ENCODE measurements around the gene TRPM2.
"Not testable (repeated sequence)": the region's sequence is repeated elsewhere in the genome, so short reads cannot be mapped to it uniquely, and the experiment has no call there.

The TRPM2 gene

DNA sequence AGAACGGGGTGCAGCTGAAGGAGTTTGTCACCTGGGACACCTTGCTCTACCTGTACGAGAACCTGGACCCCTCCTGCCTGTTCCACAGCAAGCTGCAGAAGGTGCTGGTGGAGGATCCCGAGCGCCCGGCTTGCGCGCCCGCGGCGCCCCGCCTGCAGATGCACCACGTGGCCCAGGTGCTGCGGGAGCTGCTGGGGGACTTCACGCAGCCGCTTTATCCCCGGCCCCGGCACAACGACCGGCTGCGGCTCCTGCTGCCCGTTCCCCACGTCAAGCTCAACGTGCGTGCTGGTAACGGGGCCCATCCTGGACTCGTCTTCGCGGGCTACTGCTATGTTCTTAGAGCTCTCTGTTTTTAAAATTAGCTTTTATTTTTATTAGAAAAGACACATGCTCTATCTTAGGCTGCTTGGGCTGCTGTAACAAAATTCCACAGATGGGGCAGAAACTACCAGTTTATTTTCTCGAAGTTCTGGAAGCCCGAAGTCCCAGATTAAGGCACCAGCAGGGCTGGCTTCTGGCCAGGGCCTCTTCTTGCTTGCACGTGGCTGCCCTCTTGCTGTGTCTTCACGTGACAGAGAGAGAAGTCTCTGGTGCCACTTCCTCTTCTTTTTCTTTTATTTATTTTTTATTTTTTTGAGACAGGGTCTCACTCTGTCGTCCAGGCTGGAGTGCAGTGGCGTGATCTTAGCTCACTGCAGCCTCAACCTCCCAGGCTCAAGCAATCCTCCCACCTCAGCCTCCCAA is 38.1 kb downstream of the TRPM2 start:
- H3K9me3 ChIP-seq (ENCODE audit: control insufficient read depth, low read length): peaks cover 5% of the 10 kb centered on the region
- no peak overlapping the region for H3K4me3 ChIP-seq (ENCODE audit: low read length)
- no peak overlapping the region for H3K9ac ChIP-seq (ENCODE audit: low read length)
- no peaks in the 10 kb centered on the region for H3K36me3 ChIP-seq (ENCODE audit: control insufficient read depth, insufficient read depth, low read length)
- H3K4me1 ChIP-seq (ENCODE audit: control insufficient read depth, insufficient read depth, low read length): peaks cover 16% of the 10 kb centered on the region
- no peaks in the 10 kb centered on the region for H3K27me3 ChIP-seq (ENCODE audit: control insufficient read depth, insufficient read depth, low read length)

DNA sequence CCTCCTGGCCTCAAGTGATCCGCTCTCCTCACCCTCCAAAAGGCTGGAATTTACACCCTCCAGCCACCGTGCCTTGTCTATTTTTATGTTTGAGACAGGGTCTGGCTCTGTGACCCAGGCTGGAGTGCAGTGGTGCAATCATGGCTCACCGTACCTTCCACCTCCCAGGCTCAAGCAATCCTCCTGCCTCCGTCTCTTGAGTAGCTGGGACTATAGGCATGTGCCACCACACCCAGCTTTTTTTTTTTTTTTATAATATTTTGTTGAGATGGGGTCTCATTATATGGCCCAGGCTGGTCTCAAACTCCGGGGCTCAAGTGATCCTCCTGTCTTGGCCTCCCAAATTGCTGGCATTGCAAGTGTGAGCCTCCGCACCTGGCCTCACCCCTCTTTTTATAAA is 38.8 kb downstream of the TRPM2 start:
- Histone ChIP-seq H3K36me3 (ENCODE audit: control insufficient read depth, insufficient read depth, low read length) (no peaks in the 10 kb centered on the region), H3K9ac (ENCODE audit: low read length) (no peak overlapping the region), H3K9me3 (ENCODE audit: control insufficient read depth, low read length) (no peaks in the 10 kb centered on the region), H3K4me1 (ENCODE audit: control insufficient read depth, insufficient read depth, low read length) (peaks cover 16% of the 10 kb centered on the region), H3K4me3 (ENCODE audit: low read length) (no peak overlapping the region), H3K27me3 (ENCODE audit: control insufficient read depth, insufficient read depth, low read length) (no peaks in the 10 kb centered on the region)

- H3K36me3 ChIP-seq (ENCODE audit: control insufficient read depth, insufficient read depth, low read length): no peaks in the 10 kb centered on the region
- peaks cover 16% of the 10 kb centered on the region for H3K4me1 ChIP-seq (ENCODE audit: control insufficient read depth, insufficient read depth, low read length)
- H3K9me3 ChIP-seq (ENCODE audit: control insufficient read depth, low read length): no peaks in the 10 kb centered on the region
- no peak overlapping the region for H3K9ac ChIP-seq (ENCODE audit: low read length)
- H3K27me3 ChIP-seq (ENCODE audit: control insufficient read depth, insufficient read depth, low read length): no peaks in the 10 kb centered on the region
- no peak overlapping the region for H3K4me3 ChIP-seq (ENCODE audit: low read length)
Measured at GRCh38 chr21:44392916-44393315, 39.5 kb downstream of the TRPM2 start.

- Histone ChIP-seq H3K27me3 (ENCODE audit: control insufficient read depth, insufficient read depth, low read length) (no peaks in the 10 kb centered on the region), H3K9me3 (ENCODE audit: control insufficient read depth, low read length) (no peaks in the 10 kb centered on the region), H3K4me3 (ENCODE audit: low read length) (no peak overlapping the region), H3K4me1 (ENCODE audit: control insufficient read depth, insufficient read depth, low read length) (peaks cover 16% of the 10 kb centered on the region), H3K9ac (ENCODE audit: low read length) (no peak overlapping the region), H3K36me3 (ENCODE audit: control insufficient read depth, insufficient read depth, low read length) (no peaks in the 10 kb centered on the region)
Measured at GRCh38 chr21:44394733-44395132, 41.3 kb downstream of the TRPM2 start.

GRCh38 chr21:44395260-44395659 is 41.8 kb downstream of the TRPM2 start:
- H3K9me3 ChIP-seq (ENCODE audit: control insufficient read depth, low read length): no peaks in the 10 kb centered on the region
- no peaks in the 10 kb centered on the region for H3K36me3 ChIP-seq (ENCODE audit: control insufficient read depth, insufficient read depth, low read length)
- H3K27me3 ChIP-seq (ENCODE audit: control insufficient read depth, insufficient read depth, low read length): no peaks in the 10 kb centered on the region
- peaks cover 16% of the 10 kb centered on the region for H3K4me1 ChIP-seq (ENCODE audit: control insufficient read depth, insufficient read depth, low read length)
- no peak overlapping the region for H3K9ac ChIP-seq (ENCODE audit: low read length)
- H3K4me3 ChIP-seq (ENCODE audit: low read length): no peak overlapping the region

DNA sequence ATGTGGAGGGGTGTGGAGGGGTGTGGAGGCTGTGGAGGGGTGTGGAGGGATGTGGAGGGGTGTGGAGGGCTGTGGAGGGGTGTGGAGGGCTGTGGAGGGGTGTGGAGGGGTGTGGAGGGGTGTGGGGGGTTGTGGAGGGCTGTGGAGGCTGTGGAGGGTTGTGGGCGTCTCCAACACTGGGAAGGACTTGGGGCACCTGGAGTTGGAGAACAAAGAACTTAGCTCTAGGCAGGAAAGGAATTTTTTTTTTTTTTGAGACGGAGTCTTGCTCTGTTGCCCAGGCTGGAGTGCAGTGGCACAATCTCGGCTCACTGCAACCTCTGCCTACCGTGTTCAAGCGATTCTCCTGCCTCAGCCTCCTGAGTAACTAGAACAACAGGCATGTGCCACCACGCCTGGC is 43.4 kb downstream of the TRPM2 start:
- not testable (repeated sequence) for H3K36me3 ChIP-seq (ENCODE audit: control insufficient read depth, insufficient read depth, low read length); H3K9ac ChIP-seq (ENCODE audit: low read length); H3K27me3 ChIP-seq (ENCODE audit: control insufficient read depth, insufficient read depth, low read length); H3K9me3 ChIP-seq (ENCODE audit: control insufficient read depth, low read length); H3K4me3 ChIP-seq (ENCODE audit: low read length)
- H3K4me1 ChIP-seq (ENCODE audit: control insufficient read depth, insufficient read depth, low read length): peaks cover 16% of the 10 kb centered on the region

GRCh38 chr21:44397431-44398031 is 44.1 kb downstream of the TRPM2 start:
- H3K27me3 ChIP-seq (ENCODE audit: control insufficient read depth, insufficient read depth, low read length): no peaks in the 10 kb centered on the region
- H3K36me3 ChIP-seq (ENCODE audit: control insufficient read depth, insufficient read depth, low read length): no peaks in the 10 kb centered on the region
- peaks cover 12% of the 10 kb centered on the region for H3K4me1 ChIP-seq (ENCODE audit: control insufficient read depth, insufficient read depth, low read length)
- no peaks in the 10 kb centered on the region for H3K9me3 ChIP-seq (ENCODE audit: control insufficient read depth, low read length)
- no peak overlapping the region for H3K4me3 ChIP-seq (ENCODE audit: low read length)
- no peak overlapping the region for H3K9ac ChIP-seq (ENCODE audit: low read length)

- Histone ChIP-seq H3K4me1 (ENCODE audit: control insufficient read depth, insufficient read depth, low read length) (peaks cover 8% of the 10 kb centered on the region), H3K27me3 (ENCODE audit: control insufficient read depth, insufficient read depth, low read length) (no peaks in the 10 kb centered on the region), H3K4me3 (ENCODE audit: low read length) (no peak overlapping the region), H3K9me3 (ENCODE audit: control insufficient read depth, low read length) (no peaks in the 10 kb centered on the region), H3K9ac (ENCODE audit: low read length) (no peak overlapping the region), H3K36me3 (ENCODE audit: control insufficient read depth, insufficient read depth, low read length) (no peaks in the 10 kb centered on the region)
Measured at GRCh38 chr21:44398499-44398898, 45.1 kb downstream of the TRPM2 start.

- peaks cover 8% of the 10 kb centered on the region for H3K4me1 ChIP-seq (ENCODE audit: control insufficient read depth, insufficient read depth, low read length)
- no peaks in the 10 kb centered on the region for H3K36me3 ChIP-seq (ENCODE audit: control insufficient read depth, insufficient read depth, low read length)
- no peaks in the 10 kb centered on the region for H3K27me3 ChIP-seq (ENCODE audit: control insufficient read depth, insufficient read depth, low read length)
- no peak overlapping the region for H3K9ac ChIP-seq (ENCODE audit: low read length)
- no peak overlapping the region for H3K4me3 ChIP-seq (ENCODE audit: low read length)
- no peaks in the 10 kb centered on the region for H3K9me3 ChIP-seq (ENCODE audit: control insufficient read depth, low read length)
Measured at GRCh38 chr21:44399151-44399954, 45.9 kb downstream of the TRPM2 start.

GRCh38 chr21:44399955-44400790 is 46.8 kb downstream of the TRPM2 start:
- H3K9me3 ChIP-seq (ENCODE audit: control insufficient read depth, low read length): no peaks in the 10 kb centered on the region
- no peak overlapping the region for H3K9ac ChIP-seq (ENCODE audit: low read length)
- H3K27me3 ChIP-seq (ENCODE audit: control insufficient read depth, insufficient read depth, low read length): no peaks in the 10 kb centered on the region
- peaks cover 4% of the 10 kb centered on the region for H3K4me1 ChIP-seq (ENCODE audit: control insufficient read depth, insufficient read depth, low read length)
- no peaks in the 10 kb centered on the region for H3K36me3 ChIP-seq (ENCODE audit: control insufficient read depth, insufficient read depth, low read length)
- no peak overlapping the region for H3K4me3 ChIP-seq (ENCODE audit: low read length)

GRCh38 chr21:44400791-44401385 is 47.5 kb downstream of the TRPM2 start:
- Histone ChIP-seq H3K36me3 (ENCODE audit: control insufficient read depth, insufficient read depth, low read length) (no peaks in the 10 kb centered on the region), H3K9me3 (ENCODE audit: control insufficient read depth, low read length) (no peaks in the 10 kb centered on the region), H3K27me3 (ENCODE audit: control insufficient read depth, insufficient read depth, low read length) (no peaks in the 10 kb centered on the region), H3K4me1 (ENCODE audit: control insufficient read depth, insufficient read depth, low read length) (no peaks in the 10 kb centered on the region), H3K9ac (ENCODE audit: low read length) (no peak overlapping the region), H3K4me3 (ENCODE audit: low read length) (no peak overlapping the region)
